CD14-positive monocyte (primary cell): ENCODE results near the gene ADCY2. TPM values are rescaled to one million over a fixed set of nuclear protein-coding genes. Genes with fewer than 3 reads are reported as not detected.

Source experiments
- DNase-seq, 3 donors: peaks; one replicate each; pipeline ENCODE4 v3.0.0-alpha.2; 2011 to 2022
- H2AFZ ChIP-seq: 2 replicates; pipeline ENCODE4 v1.6.0; 2012; ENCODE audit warnings: mild to moderate bottlenecking, low read depth, low read length, inconsistent platforms; ENCODE audit not compliant: insufficient read depth, poor library complexity, severe bottlenecking
- H3K27ac ChIP-seq, 2 donors: 1 replicate in 1 of 2; 2 replicates in 1 of 2; pipeline ENCODE4 v1.5.1; 2012 to 2013; ENCODE audit warnings: low read length in 2 of 2, control low read depth in 1 of 2, inconsistent platforms in 1 of 2, low read depth in 1 of 2, mild to moderate bottlenecking in 1 of 2
- H3K27me3 ChIP-seq, 2 donors: one replicate each; pipeline versions ENCODE4 v1.6.0 to v1.6.1; 2011 to 2013; ENCODE audit warnings: low read length in 2 of 2; ENCODE audit not compliant: control insufficient read depth in 2 of 2, insufficient read depth in 2 of 2
- H3K36me3 ChIP-seq, 2 donors: replicated peaks in 1 of 2; 1 replicate in 1 of 2; 2 replicates in 1 of 2; pipeline versions ENCODE4 v1.5.1 to v1.6.1; 2012 to 2013; ENCODE audit warnings: low read length in 2 of 2, control low read depth in 1 of 2, inconsistent platforms in 1 of 2, mild to moderate bottlenecking in 1 of 2; ENCODE audit not compliant: insufficient read depth in 2 of 2, control insufficient read depth in 1 of 2
- H3K4me1 ChIP-seq, 2 donors: 1 replicate in 1 of 2; 2 replicates in 1 of 2; pipeline versions ENCODE4 v1.5.1 to v1.6.1; 2012 to 2013; ENCODE audit warnings: low read length in 2 of 2, control low read depth in 1 of 2, inconsistent platforms in 1 of 2, mild to moderate bottlenecking in 1 of 2, moderate library complexity in 1 of 2; ENCODE audit not compliant: insufficient read depth in 2 of 2, control insufficient read depth in 1 of 2
- H3K4me2 ChIP-seq: replicated peaks from 2 replicates; pipeline ENCODE3; 2012; ENCODE audit warnings: low read length, moderate library complexity, mild to moderate bottlenecking; ENCODE audit not compliant: poor library complexity, severe bottlenecking; ENCODE audit errors: extremely low read depth
- H3K4me3 ChIP-seq, 3 experiments: fragments of 200-600 bp in 1 of 3; sonication (generic) in 1 of 3; replicated peaks in 1 of 3; 1 replicate in 2 of 3; 2 replicates in 1 of 3; pipeline ENCODE4 v1.5.1; 2011 to 2013; ENCODE audit warnings: low read length in 3 of 3, mild to moderate bottlenecking in 3 of 3, control low read depth in 2 of 3, low read depth in 2 of 3, inconsistent platforms in 1 of 3, moderate library complexity in 1 of 3
- H3K79me2 ChIP-seq: 2 replicates; pipeline ENCODE4 v1.6.0; 2012; ENCODE audit warnings: mild to moderate bottlenecking, control low read depth, inconsistent platforms, low read length, moderate library complexity; ENCODE audit not compliant: insufficient read depth
- H3K9ac ChIP-seq: 2 replicates; pipeline ENCODE4 v1.6.0; 2017; ENCODE audit warnings: low read length, mild to moderate bottlenecking; ENCODE audit not compliant: insufficient read depth, poor library complexity, severe bottlenecking
- H3K9me3 ChIP-seq, 2 donors: replicated peaks in 1 of 2; 1 replicate in 1 of 2; 2 replicates in 1 of 2; pipeline versions ENCODE4 v1.5.1 to v1.6.1; 2012 to 2013; ENCODE audit warnings: low read length in 2 of 2, control low read depth in 1 of 2; ENCODE audit not compliant: control insufficient read depth in 1 of 2, insufficient read depth in 1 of 2
- H4K20me1 ChIP-seq: 2 replicates; pipeline ENCODE4 v1.6.0; 2012; ENCODE audit warnings: mild to moderate bottlenecking, low read length, control low read depth, moderate library complexity; ENCODE audit not compliant: insufficient read depth
- H3K27ac Mint-ChIP-seq, 7 donors: one replicate each; pipeline ENCODE4 v1.8.0; 2020; ENCODE audit warnings: mild to moderate bottlenecking in 7 of 7, mixed read lengths in 7 of 7, moderate library complexity in 6 of 7, inconsistent platforms in 2 of 7
- H3K27me3 Mint-ChIP-seq, 3 donors: one replicate each; pipeline ENCODE4 v1.8.0; 2021 to 2022; ENCODE audit warnings: low read depth in 3 of 3, mild to moderate bottlenecking in 3 of 3, mixed read lengths in 3 of 3, moderate library complexity in 3 of 3, inconsistent platforms in 1 of 3
- H3K36me3 Mint-ChIP-seq, 2 donors: one replicate each; pipeline ENCODE4 v1.8.0; 2020; ENCODE audit warnings: mixed read lengths in 2 of 2, inconsistent platforms in 1 of 2, mild to moderate bottlenecking in 1 of 2
- H3K4me1 Mint-ChIP-seq: one replicate; pipeline ENCODE4 v1.8.0; 2020; ENCODE audit warnings: mild to moderate bottlenecking, mixed read lengths
- H3K4me3 Mint-ChIP-seq, 2 donors: one replicate each; pipeline ENCODE4 v1.8.0; 2020; ENCODE audit warnings: mild to moderate bottlenecking in 2 of 2, mixed read lengths in 2 of 2, moderate library complexity in 1 of 2
- H3K9me3 Mint-ChIP-seq, 7 donors: one replicate each; pipeline ENCODE4 v1.8.0; 2020 to 2022; ENCODE audit warnings: mixed read lengths in 7 of 7, mild to moderate bottlenecking in 6 of 7, moderate library complexity in 6 of 7, inconsistent platforms in 2 of 7
- CTCF ChIP-seq: fragments of 200-600 bp; IDR thresholded peaks from one replicate; pipeline ENCODE4 v1.8.0; 2022; ENCODE audit warnings: antibody characterized with exemption, mild to moderate bottlenecking
- WGBS: methylation state at CpG from one replicate; pipeline ENCODE4 v1.1.5; 2013; ENCODE audit warnings: missing lambda C conversion rate; ENCODE audit not compliant: insufficient coverage; 5-methylcytosine and 5-hydroxymethylcytosine counted together
- intact Hi-C, 2 donors: fragments of 100-400 bp; cut with micrococcal nuclease; formaldehyde crosslinking; loops; one replicate each; pipeline versions ENCODE4 v1.15.0 to v1.15.1; 2023
- polyA plus RNA-seq, 3 donors: library from polyadenylated mRNA; depleted of rRNA in 1 of 3; unstranded in 2 of 3; stranded (reverse) in 1 of 3; fragments of 300-500 nt in 2 of 3; fragments of >200 nt in 1 of 3; fragmentation: Illumina TruSeq in 2 of 3; gene quantifications; 1 replicate in 2 of 3; 2 replicates in 1 of 3; pipeline ENCODE4 v1.2.3, GENCODE V29; 2012 to 2021

Gene ADCY2
- polyA plus RNA-seq, 3 donors, result not detected

GRCh38 chr5:7794823-7795222 lies 398.9 kb downstream of the ADCY2 start:
- H3K9me3 Mint-ChIP-seq, result peaks cover 0 to 2% (median 0%) of the 10 kb centered on the region in 7 donors
- no peaks in the 10 kb centered on the region for H3K4me1 Mint-ChIP-seq
- H4K20me1 ChIP-seq, result no peaks in the 10 kb centered on the region
- no peak overlapping the region for H3K4me3 Mint-ChIP-seq
- 71% methylated on average over 1 of the region's 1 CpG for WGBS
- no peaks in the 10 kb centered on the region for H3K36me3 ChIP-seq
- H3K27me3 Mint-ChIP-seq, result peaks cover 4 to 11% (median 10%) of the 10 kb centered on the region in 3 donors
- no peaks in the 10 kb centered on the region for H3K27me3 ChIP-seq
- H3K4me3 ChIP-seq, result no peak overlapping the region
- no peaks in the 10 kb centered on the region for H3K4me1 ChIP-seq
- no peak overlapping the region for H3K4me2 ChIP-seq
- H3K27ac ChIP-seq, result no peak overlapping the region
- no peaks in the 10 kb centered on the region for H3K79me2 ChIP-seq
- H3K27ac Mint-ChIP-seq, result no peak overlapping the region
- H2AFZ ChIP-seq, result no peak overlapping the region
- TF ChIP-seq CTCF, result no peak
- H3K9me3 ChIP-seq, result no peaks in the 10 kb centered on the region
- intact Hi-C loops, result no loop called here
- H3K9ac ChIP-seq, result no peak overlapping the region
- no peak for DNase-seq
- H3K36me3 Mint-ChIP-seq, result no peaks in the 10 kb centered on the region

GRCh38 chr5:7795306-7795705 lies 399.4 kb downstream of the ADCY2 start:
- Histone ChIP-seq H3K36me3 (no peaks in the 10 kb centered on the region), H2AFZ (no peak overlapping the region), H3K79me2 (no peaks in the 10 kb centered on the region), H3K4me2 (no peak overlapping the region), H3K9ac (no peak overlapping the region), H3K4me3 (no peak overlapping the region), H4K20me1 (no peaks in the 10 kb centered on the region), H3K27me3 (no peaks in the 10 kb centered on the region), H3K4me1 (no peaks in the 10 kb centered on the region), H3K27ac (no peak overlapping the region), H3K9me3 (no peaks in the 10 kb centered on the region)
- H3K36me3 Mint-ChIP-seq, result no peaks in the 10 kb centered on the region
- peaks cover 0 to 2% (median 0%) of the 10 kb centered on the region in 7 donors for H3K9me3 Mint-ChIP-seq
- no peaks in the 10 kb centered on the region for H3K4me1 Mint-ChIP-seq
- no peak for DNase-seq
- TF ChIP-seq CTCF, result no peak
- H3K4me3 Mint-ChIP-seq, result no peak overlapping the region
- H3K27ac Mint-ChIP-seq, result no peak overlapping the region
- intact Hi-C loops, result no loop called here
- no CpG with 5 or more reads among the region's 3 CpGs for WGBS
- peaks cover 4 to 11% (median 7%) of the 10 kb centered on the region in 3 donors for H3K27me3 Mint-ChIP-seq
